Tibial artery (tissue), 4 donors: Measurements from ENCODE around the gene PUDP.

Source experiments
- DNase-seq, 2 donors: peaks; one replicate each; pipeline ENCODE4 v3.0.0-alpha.2; 2019
- H3K27ac ChIP-seq, 2 donors: fragments of 200-600 bp; sonication (generic) in 1 of 2; 1 replicate in 1 of 2; 2 replicates in 1 of 2; pipeline ENCODE4 v1.5.1; 2018 to 2019; ENCODE audit warnings: mild to moderate bottlenecking in 1 of 2
- H3K27me3 ChIP-seq, 2 donors: fragments of 200-600 bp; sonication (generic) in 1 of 2; one replicate each; pipeline versions ENCODE4 v1.5.1 to v1.6.0; 2016 to 2019
- H3K36me3 ChIP-seq, 3 donors: fragments of 200-600 bp; sonication (generic) in 2 of 3; one replicate each; pipeline ENCODE4 v1.5.1; 2016 to 2019; ENCODE audit warnings: mild to moderate bottlenecking in 2 of 3
- H3K4me1 ChIP-seq, 4 donors: fragments of 200-600 bp; sonication (generic) in 2 of 4; 1 replicate in 3 of 4; 2 replicates in 1 of 4; pipeline ENCODE4 v1.5.1; 2016 to 2019
- H3K4me3 ChIP-seq, 2 donors: fragments of 200-600 bp; sonication (generic) in 1 of 2; 1 replicate in 1 of 2; 2 replicates in 1 of 2; pipeline ENCODE4 v1.5.1; 2018 to 2019; ENCODE audit warnings: mild to moderate bottlenecking in 2 of 2
- H3K9me3 ChIP-seq, 3 donors: fragments of 200-600 bp; sonication (generic) in 1 of 3; one replicate each; pipeline ENCODE4 v1.5.1; 2016 to 2019
- intact Hi-C: fragments of 100-400 bp; cut with DNase I; formaldehyde crosslinking; loops from one replicate; pipeline ENCODE4 v1.15.0; 2023; ENCODE audit warnings: low total_unique reads
- TF ChIP-seq, protein P1 (sequence below), 2 experiments: fragments of 200-600 bp in 1 of 2; fragments of 450-650 bp in 1 of 2; IDR thresholded peaks; one replicate each; pipeline ENCODE4 v1.5.1; 2017 to 2019; ENCODE audit warnings: antibody characterized with exemption in 2 of 2, mild to moderate bottlenecking in 1 of 2, moderate library complexity in 1 of 2

The PUDP gene

DNA sequence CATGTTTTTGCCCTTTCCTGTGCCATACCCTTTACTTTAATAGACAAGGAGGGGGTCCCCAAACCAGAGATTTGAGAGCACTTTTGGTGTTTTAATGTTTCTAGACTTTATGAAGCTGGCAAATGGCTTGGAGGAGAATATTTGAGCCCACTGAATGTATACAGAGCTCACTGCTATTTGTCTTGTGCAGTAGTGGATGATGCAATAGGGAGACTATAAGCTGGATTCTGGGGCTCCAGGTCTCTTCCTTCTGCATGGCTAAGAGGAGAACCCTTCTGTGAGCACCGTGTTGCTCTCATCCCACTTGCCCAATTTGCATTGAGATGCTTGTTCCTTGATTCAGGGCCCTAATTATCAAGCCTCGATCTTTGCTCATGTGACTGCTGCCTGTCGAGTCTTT, 8.9 kb upstream of the PUDP start:
- intact Hi-C loops, result no loop called here
- no peaks in the 10 kb centered on the region for H3K27me3 ChIP-seq
- H3K36me3 ChIP-seq, result no peaks in the 10 kb centered on the region
- no peaks in the 10 kb centered on the region for H3K4me1 ChIP-seq
- DNase-seq, result no peak
- H3K27ac ChIP-seq, result no peak overlapping the region
- TF ChIP-seq, protein P1, sequence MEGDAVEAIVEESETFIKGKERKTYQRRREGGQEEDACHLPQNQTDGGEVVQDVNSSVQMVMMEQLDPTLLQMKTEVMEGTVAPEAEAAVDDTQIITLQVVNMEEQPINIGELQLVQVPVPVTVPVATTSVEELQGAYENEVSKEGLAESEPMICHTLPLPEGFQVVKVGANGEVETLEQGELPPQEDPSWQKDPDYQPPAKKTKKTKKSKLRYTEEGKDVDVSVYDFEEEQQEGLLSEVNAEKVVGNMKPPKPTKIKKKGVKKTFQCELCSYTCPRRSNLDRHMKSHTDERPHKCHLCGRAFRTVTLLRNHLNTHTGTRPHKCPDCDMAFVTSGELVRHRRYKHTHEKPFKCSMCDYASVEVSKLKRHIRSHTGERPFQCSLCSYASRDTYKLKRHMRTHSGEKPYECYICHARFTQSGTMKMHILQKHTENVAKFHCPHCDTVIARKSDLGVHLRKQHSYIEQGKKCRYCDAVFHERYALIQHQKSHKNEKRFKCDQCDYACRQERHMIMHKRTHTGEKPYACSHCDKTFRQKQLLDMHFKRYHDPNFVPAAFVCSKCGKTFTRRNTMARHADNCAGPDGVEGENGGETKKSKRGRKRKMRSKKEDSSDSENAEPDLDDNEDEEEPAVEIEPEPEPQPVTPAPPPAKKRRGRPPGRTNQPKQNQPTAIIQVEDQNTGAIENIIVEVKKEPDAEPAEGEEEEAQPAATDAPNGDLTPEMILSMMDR (IDR thresholded peaks at IDR 0.05), result no peak
- H3K4me3 ChIP-seq, result no peak overlapping the region
- no peaks in the 10 kb centered on the region for H3K9me3 ChIP-seq

DNA sequence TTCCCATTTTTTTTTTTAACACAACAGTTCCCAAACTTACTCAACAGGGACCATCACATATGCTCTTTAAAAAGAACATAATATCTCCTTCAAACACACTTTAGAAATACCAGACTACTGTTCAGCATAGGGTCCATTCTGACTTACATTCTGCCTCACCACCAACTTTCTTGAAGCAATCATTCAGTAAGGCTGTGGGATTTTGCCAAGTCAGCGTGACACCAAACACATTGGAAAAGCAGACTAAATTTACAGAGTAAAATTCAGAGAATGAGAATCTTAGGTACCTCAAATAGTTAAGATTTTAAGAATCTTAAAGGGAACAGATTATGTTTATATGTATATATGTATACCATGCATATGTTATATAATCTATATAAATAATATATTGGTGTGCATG, 7.2 kb upstream of the PUDP start:
- H3K9me3 ChIP-seq, result no peaks in the 10 kb centered on the region
- no peaks in the 10 kb centered on the region for H3K27me3 ChIP-seq
- no peaks in the 10 kb centered on the region for H3K36me3 ChIP-seq
- H3K4me1 ChIP-seq, result no peaks in the 10 kb centered on the region
- H3K27ac ChIP-seq, result no peak overlapping the region
- no peak for DNase-seq
- TF ChIP-seq, protein P1 (IDR thresholded peaks at IDR 0.05), result no peak
- no peak overlapping the region for H3K4me3 ChIP-seq
- intact Hi-C loops, result no loop called here

DNA sequence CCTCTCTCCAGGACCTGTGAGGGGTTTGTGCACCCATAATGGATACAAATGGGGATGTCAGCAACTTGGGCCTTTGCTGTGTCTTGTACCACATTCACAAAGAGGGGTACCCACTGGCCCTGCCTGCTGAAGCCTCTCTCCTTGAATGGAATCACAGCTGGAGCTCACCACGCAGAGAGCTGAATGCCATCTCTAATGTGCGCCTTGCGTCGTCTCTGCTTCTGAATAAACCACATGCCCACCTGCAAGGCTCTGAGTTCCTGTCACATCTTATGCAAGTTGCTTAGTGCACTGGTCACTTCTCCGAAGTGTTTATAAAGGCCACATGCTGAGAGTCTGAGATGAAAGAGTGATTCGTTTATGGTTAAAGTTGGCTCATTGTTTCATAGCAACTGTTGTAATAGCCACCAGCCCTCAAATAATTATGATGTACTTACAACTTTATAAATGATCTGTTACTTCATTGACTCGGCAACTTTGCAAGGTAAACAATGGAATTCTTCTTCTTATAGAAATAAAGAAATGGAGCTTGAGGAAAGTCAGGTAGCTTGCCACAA, 6.2 kb upstream of the PUDP start:
- intact Hi-C loops, result no loop called here
- no peak overlapping the region for H3K4me3 ChIP-seq
- H3K36me3 ChIP-seq, result no peaks in the 10 kb centered on the region
- TF ChIP-seq, protein P1 (IDR thresholded peaks at IDR 0.05), result no peak
- no peaks in the 10 kb centered on the region for H3K9me3 ChIP-seq
- DNase-seq, result no peak
- no peaks in the 10 kb centered on the region for H3K27me3 ChIP-seq
- no peaks in the 10 kb centered on the region for H3K4me1 ChIP-seq
- H3K27ac ChIP-seq, result no peak overlapping the region

DNA sequence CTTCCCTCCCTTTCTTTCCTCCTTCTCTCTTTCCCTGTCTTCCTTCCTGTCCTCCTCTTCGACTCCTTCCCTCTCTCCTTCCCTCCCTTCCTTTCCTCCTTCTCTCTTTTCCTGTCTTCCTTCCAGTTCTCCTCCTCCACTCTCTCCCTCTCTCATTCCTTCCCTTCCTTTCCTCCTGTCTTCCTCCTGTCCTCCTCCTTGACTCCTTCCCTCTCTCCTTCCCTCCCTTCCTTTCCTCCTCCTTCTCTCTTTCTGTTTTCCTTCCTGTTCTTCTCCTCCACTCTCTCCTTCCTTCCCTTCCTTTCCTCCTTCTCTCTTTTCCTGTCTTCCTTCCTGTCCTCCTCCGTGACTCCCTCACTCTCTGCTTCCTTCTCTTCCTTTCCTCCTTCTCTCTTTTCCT, 5.3 kb upstream of the PUDP start:
- H3K36me3 ChIP-seq, result no peaks in the 10 kb centered on the region
- no peak for DNase-seq
- H3K4me3 ChIP-seq, result no peak overlapping the region
- H3K4me1 ChIP-seq, result peaks cover 0 to 7% (median 0%) of the 10 kb centered on the region in 4 donors
- H3K9me3 ChIP-seq, result no peaks in the 10 kb centered on the region
- TF ChIP-seq, protein P1 (IDR thresholded peaks at IDR 0.05), result no peak
- intact Hi-C loops, result no loop called here
- H3K27me3 ChIP-seq, result no peaks in the 10 kb centered on the region
- no peak overlapping the region for H3K27ac ChIP-seq

DNA sequence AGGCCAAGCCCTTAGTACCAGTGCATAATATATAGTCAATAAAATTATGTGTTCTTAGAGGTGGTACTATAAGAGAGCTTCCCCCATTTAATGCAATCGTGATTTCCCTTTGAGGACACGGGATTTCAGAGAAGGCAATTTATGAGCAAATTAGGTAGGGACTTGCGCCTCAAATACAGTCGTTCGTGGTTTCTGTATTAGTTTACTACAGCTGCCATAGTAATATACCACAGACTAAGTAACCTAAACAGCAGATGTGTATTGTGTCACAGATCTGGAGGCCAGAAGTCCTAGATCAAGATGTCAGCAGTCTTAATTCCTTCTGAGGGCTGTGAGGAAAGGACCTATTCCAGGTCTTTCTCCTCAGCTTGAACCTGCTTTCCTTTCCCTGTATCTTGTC, 1.5 kb upstream of the PUDP start:
- H3K4me3 ChIP-seq, result no peak overlapping the region
- intact Hi-C loops, result no loop called here
- no peaks in the 10 kb centered on the region for H3K27me3 ChIP-seq
- H3K9me3 ChIP-seq, result no peaks in the 10 kb centered on the region
- H3K36me3 ChIP-seq, result no peaks in the 10 kb centered on the region
- DNase-seq, result no peak
- peaks cover 0 to 16% (median 0%) of the 10 kb centered on the region in 4 donors for H3K4me1 ChIP-seq
- TF ChIP-seq, protein P1 (IDR thresholded peaks at IDR 0.05), result no peak
- no peak overlapping the region for H3K27ac ChIP-seq
